ENCODE measurements around the gene SMARCA2. TPM values are rescaled to one million over a fixed set of nuclear protein-coding genes. Genes with fewer than 3 reads are reported as not detected.
A peak's percentile ranks its signal among the peaks of the same experiment; 100 is the strongest.

SMARCA2 gene
- total RNA-seq, 6 donors from 2014 or later = 74.3 to 210 (median 139) TPM

DNA sequence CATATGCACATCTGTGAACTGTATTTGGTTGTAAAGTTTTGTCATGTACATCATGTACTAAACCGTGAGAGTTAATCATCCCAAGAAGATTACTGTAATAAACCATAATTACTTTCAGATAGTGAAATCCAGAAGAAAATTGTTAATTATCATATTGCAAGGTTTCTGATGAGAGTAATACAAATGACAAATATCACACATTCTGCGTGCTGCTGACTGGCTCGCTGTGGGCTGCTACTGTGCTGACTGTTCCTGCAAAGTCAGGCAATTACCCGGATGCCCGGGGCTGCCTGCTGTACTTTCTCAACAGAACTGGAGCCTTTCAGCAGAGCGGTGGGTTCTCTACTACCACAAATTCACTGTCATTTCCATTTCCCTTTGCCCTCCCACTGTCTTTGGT is 68.3 kb downstream of the SMARCA2 start:
- peaks cover 34 to 94% (median 57%) of the 10 kb centered on the region in 4 donors for H3K36me3 ChIP-seq
- ATAC-seq (ENCODE audit: low FRiP score in 2 of 2) = no peak
- 87 to 91% methylated on average over 6 of the region's 6 CpGs for WGBS, 2 donors

DNA sequence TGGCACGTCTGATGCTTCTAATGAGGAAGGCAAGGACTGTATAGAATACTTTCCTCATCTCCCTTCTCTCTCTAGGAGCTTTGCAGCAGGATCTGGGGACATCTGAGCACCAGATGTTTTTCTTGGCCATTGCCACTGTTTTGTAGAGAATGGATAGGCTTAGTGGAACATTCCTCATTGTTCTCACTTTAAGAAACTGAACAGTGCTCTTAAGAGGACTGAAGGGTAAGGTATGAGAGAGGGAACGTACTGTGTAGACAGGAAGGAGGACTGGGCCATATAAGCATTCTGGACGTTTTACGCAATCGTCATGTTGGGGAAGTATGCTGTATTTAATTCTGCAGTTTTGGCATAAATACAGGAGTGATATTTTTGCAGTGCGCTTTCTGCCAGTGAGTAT is 70.6 kb downstream of the SMARCA2 start:
- DNase-seq (no peak), ATAC-seq (ENCODE audit: low FRiP score in 2 of 2) (peak in 1 of 2 donors; percentile 49)
- H3K36me3 ChIP-seq = peaks cover 34 to 93% (median 49%) of the 10 kb centered on the region in 4 donors
- H3K27me3 ChIP-seq = no peaks in the 10 kb centered on the region
- no peak overlapping the region for H3K27ac ChIP-seq
- no peaks in the 10 kb centered on the region for H3K4me1 ChIP-seq
- H3K4me3 ChIP-seq = no peak overlapping the region
- TF ChIP-seq, protein P1, sequence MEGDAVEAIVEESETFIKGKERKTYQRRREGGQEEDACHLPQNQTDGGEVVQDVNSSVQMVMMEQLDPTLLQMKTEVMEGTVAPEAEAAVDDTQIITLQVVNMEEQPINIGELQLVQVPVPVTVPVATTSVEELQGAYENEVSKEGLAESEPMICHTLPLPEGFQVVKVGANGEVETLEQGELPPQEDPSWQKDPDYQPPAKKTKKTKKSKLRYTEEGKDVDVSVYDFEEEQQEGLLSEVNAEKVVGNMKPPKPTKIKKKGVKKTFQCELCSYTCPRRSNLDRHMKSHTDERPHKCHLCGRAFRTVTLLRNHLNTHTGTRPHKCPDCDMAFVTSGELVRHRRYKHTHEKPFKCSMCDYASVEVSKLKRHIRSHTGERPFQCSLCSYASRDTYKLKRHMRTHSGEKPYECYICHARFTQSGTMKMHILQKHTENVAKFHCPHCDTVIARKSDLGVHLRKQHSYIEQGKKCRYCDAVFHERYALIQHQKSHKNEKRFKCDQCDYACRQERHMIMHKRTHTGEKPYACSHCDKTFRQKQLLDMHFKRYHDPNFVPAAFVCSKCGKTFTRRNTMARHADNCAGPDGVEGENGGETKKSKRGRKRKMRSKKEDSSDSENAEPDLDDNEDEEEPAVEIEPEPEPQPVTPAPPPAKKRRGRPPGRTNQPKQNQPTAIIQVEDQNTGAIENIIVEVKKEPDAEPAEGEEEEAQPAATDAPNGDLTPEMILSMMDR (IDR thresholded peaks at IDR 0.05) = no peak
- TF ChIP-seq POLR2AphosphoS5 (IDR thresholded peaks at IDR 0.05) (no peak), POLR2A (IDR thresholded peaks at IDR 0.05) (no peak), EP300 (IDR thresholded peaks at IDR 0.05) (no peak)
- WGBS, 2 donors = 72 to 75% methylated on average over 6 of the region's 6 CpGs
- no peaks in the 10 kb centered on the region for H3K9me3 ChIP-seq

More for the DNA sequence above, 68.3 kb downstream of the SMARCA2 start:
- no peak overlapping the region for H3K4me3 ChIP-seq
- no peak for DNase-seq
- no peak overlapping the region for H3K27ac ChIP-seq
- no peaks in the 10 kb centered on the region for H3K27me3 ChIP-seq
- no peaks in the 10 kb centered on the region for H3K9me3 ChIP-seq
- H3K4me1 ChIP-seq = no peaks in the 10 kb centered on the region
- no peak for TF ChIP-seq POLR2A (IDR thresholded peaks at IDR 0.05)
- TF ChIP-seq EP300 (IDR thresholded peaks at IDR 0.05) = no peak
- no peak for TF ChIP-seq POLR2AphosphoS5 (IDR thresholded peaks at IDR 0.05)
- TF ChIP-seq, protein P1 (IDR thresholded peaks at IDR 0.05) = no peak

DNA sequence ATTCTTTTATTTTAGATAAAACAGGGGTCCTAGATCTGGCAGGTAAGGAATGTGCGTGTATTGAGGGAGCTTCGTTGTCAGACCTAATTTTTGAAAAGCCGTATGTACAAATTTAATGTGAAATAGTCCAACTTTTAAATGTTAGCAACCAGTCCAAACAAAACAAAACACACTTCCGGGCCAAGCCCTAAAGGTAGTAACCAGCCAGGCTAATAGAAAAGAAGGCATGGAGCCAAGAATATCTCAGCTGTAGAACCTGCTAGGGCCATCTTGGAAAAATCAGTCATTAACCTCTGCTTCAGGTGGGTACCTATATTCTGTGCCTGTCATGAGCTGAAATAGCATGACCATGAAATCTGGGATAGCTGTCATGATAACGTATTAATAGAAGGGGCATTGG is 71.0 kb downstream of the SMARCA2 start:
- 90 to 92% methylated on average over 5 of the region's 5 CpGs for WGBS, 2 donors
- Histone ChIP-seq H3K27me3 (no peaks in the 10 kb centered on the region), H3K36me3 (peaks cover 31 to 93% (median 49%) of the 10 kb centered on the region in 4 donors), H3K9me3 (no peaks in the 10 kb centered on the region), H3K27ac (no peak overlapping the region), H3K4me3 (no peak overlapping the region), H3K4me1 (no peaks in the 10 kb centered on the region)
- no peak for ATAC-seq (ENCODE audit: low FRiP score in 2 of 2)
- TF ChIP-seq POLR2AphosphoS5 (IDR thresholded peaks at IDR 0.05) = no peak
- no peak for TF ChIP-seq EP300 (IDR thresholded peaks at IDR 0.05)
- TF ChIP-seq, protein P1 (IDR thresholded peaks at IDR 0.05) = no peak
- TF ChIP-seq POLR2A (IDR thresholded peaks at IDR 0.05) = no peak
- no peak for DNase-seq

DNA sequence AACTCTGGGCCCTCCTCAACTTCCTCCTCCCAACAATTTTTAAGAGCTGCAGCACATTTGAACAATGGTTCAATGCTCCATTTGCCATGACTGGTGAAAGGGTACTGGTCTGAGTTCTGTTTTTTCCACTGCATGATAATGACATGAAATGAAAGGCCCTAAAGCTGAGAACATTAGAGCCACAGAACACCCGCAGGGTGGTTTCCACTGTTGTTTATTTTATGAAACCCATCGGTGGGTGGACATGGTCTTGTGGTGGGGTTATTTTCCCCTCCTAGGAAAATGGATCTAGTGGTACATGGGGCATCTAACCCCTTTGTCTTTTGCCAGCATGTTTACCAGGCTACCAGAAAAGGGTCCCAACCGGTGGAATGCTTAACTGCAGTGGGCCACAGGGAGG is 71.8 kb downstream of the SMARCA2 start:
- Histone ChIP-seq H3K9me3 (no peaks in the 10 kb centered on the region), H3K4me3 (no peak overlapping the region), H3K4me1 (no peaks in the 10 kb centered on the region), H3K27ac (no peak overlapping the region), H3K36me3 (peaks cover 27 to 93% (median 43%) of the 10 kb centered on the region in 4 donors), H3K27me3 (no peaks in the 10 kb centered on the region)
- ATAC-seq (ENCODE audit: low FRiP score in 2 of 2) (no peak), DNase-seq (no peak)
- 83 to 85% methylated on average over 3 of the region's 3 CpGs for WGBS, 2 donors
- TF ChIP-seq POLR2AphosphoS5 (IDR thresholded peaks at IDR 0.05) (no peak), POLR2A (IDR thresholded peaks at IDR 0.05) (no peak), EP300 (IDR thresholded peaks at IDR 0.05) (no peak)
- TF ChIP-seq, protein P1 (IDR thresholded peaks at IDR 0.05) = no peak

Data from upper lobe of left lung (tissue), 6 donors.